ENCODE measurements around the gene MNX1.

The MNX1 gene

GRCh38 chr7:157009778-157010587 lies 480 bp downstream of the MNX1 start:
- DNase-seq (ENCODE audit: extremely low spot score), result peak; percentile 57
- CTCF ChIA-PET, result interaction anchor here (0.7 to 1.0 kb wide), 3 partner anchors 8 to 351 kb away, joined by 3 to 5 read pairs (median 3); no protein-coding TSS in a partner anchor
- TF ChIP-seq NFRKB (IDR thresholded peaks at IDR 0.05) (no peak), ARNT (IDR thresholded peaks at IDR 0.05) (no peak), L3MBTL2 (conservative IDR thresholded peaks at IDR 0.05) (no peak), FOXA1 (IDR thresholded peaks at IDR 0.05) (no peak), BHLHE40 (IDR thresholded peaks at IDR 0.05; ENCODE audit: borderline replicate concordance) (no peak), FOXK2 (IDR thresholded peaks at IDR 0.05) (no peak), SP1 (IDR thresholded peaks at IDR 0.05) (no peak), FOXM1 (IDR thresholded peaks at IDR 0.05; ENCODE audit: borderline replicate concordance) (no peak), TARDBP (IDR thresholded peaks at IDR 0.05) (no peak), CTBP1 (IDR thresholded peaks at IDR 0.05; ENCODE audit: borderline replicate concordance) (no peak), ELF4 (IDR thresholded peaks at IDR 0.05) (no peak)
- POLR2A ChIA-PET, result interaction anchor here (0.6 to 3.6 kb wide), 21 partner anchors 8 to 1201 kb away, joined by 3 to 44 read pairs (median 4); partner anchors contain the start of genes NOM1 and UBE3C

GRCh38 chr7:157009170-157009777 lies 1.2 kb downstream of the MNX1 start:
- peak; percentile 56 for DNase-seq (ENCODE audit: extremely low spot score)
- peak; percentile 88 for TF ChIP-seq L3MBTL2 (conservative IDR thresholded peaks at IDR 0.05)
- TF ChIP-seq FOXK2 (IDR thresholded peaks at IDR 0.05), result no peak
- TF ChIP-seq NFRKB (IDR thresholded peaks at IDR 0.05), result no peak
- no peak for TF ChIP-seq BHLHE40 (IDR thresholded peaks at IDR 0.05; ENCODE audit: borderline replicate concordance)
- no peak for TF ChIP-seq FOXA1 (IDR thresholded peaks at IDR 0.05)
- no peak for TF ChIP-seq LEF1 (IDR thresholded peaks at IDR 0.05; ENCODE audit: borderline replicate concordance)
- no peak for TF ChIP-seq FOXM1 (IDR thresholded peaks at IDR 0.05; ENCODE audit: borderline replicate concordance)
- no peak for TF ChIP-seq TARDBP (IDR thresholded peaks at IDR 0.05)
- CTCF ChIA-PET, result interaction anchor here (1.4 kb wide), 1 partner anchor 20 kb away, joined by 3 read pairs; no protein-coding TSS in a partner anchor
- POLR2A ChIA-PET, result interaction anchor here (1.5 to 3.6 kb wide), 2 partner anchors 10 to 33 kb away, joined by 7 to 44 read pairs; no protein-coding TSS in a partner anchor

GRCh38 chr7:157008206-157009169 lies 2.0 kb downstream of the MNX1 start:
- TF ChIP-seq FOXM1 (IDR thresholded peaks at IDR 0.05; ENCODE audit: borderline replicate concordance), result no peak
- no peak for TF ChIP-seq ELF4 (IDR thresholded peaks at IDR 0.05)
- TF ChIP-seq FOXA1 (IDR thresholded peaks at IDR 0.05), result no peak
- TF ChIP-seq L3MBTL2 (conservative IDR thresholded peaks at IDR 0.05), result no peak
- no peak for TF ChIP-seq LEF1 (IDR thresholded peaks at IDR 0.05; ENCODE audit: borderline replicate concordance)
- no peak for TF ChIP-seq TARDBP (IDR thresholded peaks at IDR 0.05)
- TF ChIP-seq SUZ12 (IDR thresholded peaks at IDR 0.05), result no peak
- TF ChIP-seq NFRKB (IDR thresholded peaks at IDR 0.05), result no peak
- TF ChIP-seq CTBP1 (IDR thresholded peaks at IDR 0.05; ENCODE audit: borderline replicate concordance), result no peak
- no peak for DNase-seq (ENCODE audit: extremely low spot score)
- CTCF ChIA-PET, result interaction anchor here (0.9 to 1.4 kb wide), 2 partner anchors 21 to 46 kb away, joined by 3 read pairs; no protein-coding TSS in a partner anchor
- POLR2A ChIA-PET, result interaction anchor here (3.6 kb wide), 1 partner anchor 33 kb away, joined by 44 read pairs; no protein-coding TSS in a partner anchor

GRCh38 chr7:157007470-157008066 lies 2.9 kb downstream of the MNX1 start:
- TF ChIP-seq TARDBP (IDR thresholded peaks at IDR 0.05), result no peak
- no peak for TF ChIP-seq L3MBTL2 (conservative IDR thresholded peaks at IDR 0.05)
- TF ChIP-seq FOXM1 (IDR thresholded peaks at IDR 0.05; ENCODE audit: borderline replicate concordance), result no peak
- TF ChIP-seq ZNF384 (IDR thresholded peaks at IDR 0.05), result no peak
- no peak for DNase-seq (ENCODE audit: extremely low spot score)
- ChIA-PET CTCF (interaction anchor here (0.9 kb wide), 1 partner anchor 47 kb away, joined by 3 read pairs; no protein-coding TSS in a partner anchor), POLR2A (no interaction called here)

- TF ChIP-seq L3MBTL2 (conservative IDR thresholded peaks at IDR 0.05) (no peak), SP1 (IDR thresholded peaks at IDR 0.05) (no peak), SUZ12 (IDR thresholded peaks at IDR 0.05) (no peak), HDGF (IDR thresholded peaks at IDR 0.05; ENCODE audit: borderline replicate concordance) (no peak), PKNOX1 (IDR thresholded peaks at IDR 0.05) (no peak), FOXK2 (IDR thresholded peaks at IDR 0.05) (no peak), CTBP1 (IDR thresholded peaks at IDR 0.05; ENCODE audit: borderline replicate concordance) (no peak), FOXA1 (IDR thresholded peaks at IDR 0.05) (no peak), NFRKB (IDR thresholded peaks at IDR 0.05) (no peak), ELF4 (IDR thresholded peaks at IDR 0.05) (no peak), TARDBP (IDR thresholded peaks at IDR 0.05) (no peak), ARNT (IDR thresholded peaks at IDR 0.05) (no peak), ZNF384 (IDR thresholded peaks at IDR 0.05) (no peak), FOXM1 (IDR thresholded peaks at IDR 0.05; ENCODE audit: borderline replicate concordance) (no peak), BHLHE40 (IDR thresholded peaks at IDR 0.05; ENCODE audit: borderline replicate concordance) (no peak), LEF1 (IDR thresholded peaks at IDR 0.05; ENCODE audit: borderline replicate concordance) (no peak)
- ChIA-PET POLR2A (no interaction called here), CTCF (interaction anchor here (0.9 kb wide), 1 partner anchor 47 kb away, joined by 3 read pairs; no protein-coding TSS in a partner anchor)
- DNase-seq (ENCODE audit: extremely low spot score), result no peak
Measured at GRCh38 chr7:157006829-157007469, 3.5 kb downstream of the MNX1 start.
